ENCODE data around the gene PRICKLE1.

The PRICKLE1 gene

DNA sequence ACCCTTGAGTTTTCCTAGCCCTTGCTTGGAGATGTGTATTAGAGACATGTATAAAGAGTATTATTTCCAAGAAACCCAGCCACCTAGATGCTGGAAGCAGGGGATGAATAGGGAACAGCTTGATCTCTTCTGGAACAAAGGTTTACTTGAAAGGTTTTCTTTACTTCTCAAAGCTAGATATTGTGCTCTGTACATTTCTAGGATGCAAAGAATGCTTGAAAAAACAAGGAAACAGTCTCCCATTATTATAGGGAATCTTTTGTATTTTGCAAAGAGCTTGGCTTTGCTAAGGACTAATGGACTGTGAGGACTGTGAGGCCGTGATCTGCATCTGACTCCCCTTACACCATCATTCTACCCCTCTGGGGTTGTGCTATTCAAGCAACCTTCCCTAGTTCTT is 77.9 kb downstream of the PRICKLE1 start:
- no peak overlapping the region for H3K4me3 ChIP-seq (ENCODE audit: low read depth, low read length)
- TF ChIP-seq CTCF (IDR thresholded peaks at IDR 0.05; ENCODE audit: low read depth, low read length) = no peak

DNA sequence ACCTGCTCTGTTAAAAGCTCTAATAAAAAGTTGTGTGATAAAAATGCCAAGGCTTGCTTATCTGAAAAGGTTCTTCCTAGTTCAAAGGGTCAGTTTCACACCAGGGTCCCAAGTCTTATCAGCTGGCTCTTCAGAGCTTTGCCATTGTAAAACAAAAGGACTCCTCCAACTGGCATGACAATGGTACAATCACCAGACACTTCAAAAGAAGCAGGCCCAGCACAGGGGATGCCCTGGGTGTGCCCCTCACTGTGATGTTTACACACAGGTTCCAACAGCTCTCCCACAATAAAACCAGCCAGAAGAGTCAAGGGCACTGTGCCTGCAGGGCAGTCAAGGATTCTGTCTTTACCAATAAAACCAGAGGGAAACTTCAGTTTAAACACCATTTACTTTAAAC is 78.7 kb downstream of the PRICKLE1 start:
- in situ Hi-C loops (cut with HindIII; ENCODE audit: low sequenced_read_pairs) = no loop called here
- TF ChIP-seq CTCF (IDR thresholded peaks at IDR 0.05; ENCODE audit: low read depth, low read length) = no peak
- DNase-seq (ENCODE audit: low read depth, low spot score) = no peak
- H3K4me3 ChIP-seq (ENCODE audit: low read depth, low read length) = no peak overlapping the region

More for the DNA sequence above, 77.9 kb downstream of the PRICKLE1 start:
- no peak for DNase-seq (ENCODE audit: low read depth, low spot score)
- in situ Hi-C loops (cut with HindIII; ENCODE audit: low sequenced_read_pairs) = no loop called here

- TF ChIP-seq CTCF (IDR thresholded peaks at IDR 0.05; ENCODE audit: low read depth, low read length) = no peak
- in situ Hi-C loops (cut with HindIII; ENCODE audit: low sequenced_read_pairs) = no loop called here
- DNase-seq (ENCODE audit: low read depth, low spot score) = no peak
- no peak overlapping the region for H3K4me3 ChIP-seq (ENCODE audit: low read depth, low read length)
These were observed 80.6 kb downstream of the PRICKLE1 start for GRCh38 chr12:42508913-42509460.

DNA sequence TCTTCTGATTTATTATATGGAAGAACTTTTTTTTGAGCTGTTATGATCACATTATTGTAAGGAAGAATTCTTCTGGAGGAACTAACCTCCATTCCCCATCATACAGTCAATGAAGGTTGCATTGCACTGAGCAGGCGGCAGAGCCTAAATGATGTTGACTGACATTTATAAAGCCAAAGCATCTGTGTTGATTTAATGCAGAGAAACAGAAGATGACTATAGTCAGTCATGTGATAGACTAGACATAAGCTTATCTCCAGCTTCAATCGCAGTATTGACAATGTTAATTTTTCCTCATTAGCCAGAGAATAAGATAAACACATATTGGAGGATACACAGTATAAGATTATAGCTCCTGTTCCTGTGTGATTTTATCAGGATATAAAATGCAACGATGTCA is 82.0 kb downstream of the PRICKLE1 start:
- H3K4me3 ChIP-seq (ENCODE audit: low read depth, low read length) = no peak overlapping the region
- no peak for DNase-seq (ENCODE audit: low read depth, low spot score)
- TF ChIP-seq CTCF (IDR thresholded peaks at IDR 0.05; ENCODE audit: low read depth, low read length) = no peak
- in situ Hi-C loops (cut with HindIII; ENCODE audit: low sequenced_read_pairs) = no loop called here

DNA sequence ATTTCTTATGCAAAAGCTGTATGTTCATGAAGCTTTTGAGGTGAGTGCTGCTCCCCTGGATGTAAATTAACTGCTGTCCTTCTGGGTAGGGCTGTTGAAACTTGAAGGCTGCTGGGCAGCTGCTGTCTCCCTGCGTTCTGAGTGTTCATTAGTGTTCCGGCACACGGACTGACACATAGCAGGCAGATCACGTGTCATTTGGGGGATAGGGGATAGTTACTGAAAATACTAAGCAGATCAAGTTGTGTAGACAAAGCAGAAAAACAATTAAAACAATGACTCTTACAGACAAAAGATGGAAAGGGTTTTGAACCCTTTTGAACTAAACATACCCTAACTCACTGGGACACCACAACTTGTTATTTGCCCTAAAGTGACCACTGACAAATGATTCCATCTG is 82.5 kb downstream of the PRICKLE1 start:
- TF ChIP-seq CTCF (IDR thresholded peaks at IDR 0.05; ENCODE audit: low read depth, low read length) = no peak
- in situ Hi-C loops (cut with HindIII; ENCODE audit: low sequenced_read_pairs) = no loop called here
- H3K4me3 ChIP-seq (ENCODE audit: low read depth, low read length) = no peak overlapping the region
- DNase-seq (ENCODE audit: low read depth, low spot score) = no peak

- H3K4me3 ChIP-seq (ENCODE audit: low read depth, low read length) = no peak overlapping the region
- in situ Hi-C loops (cut with HindIII; ENCODE audit: low sequenced_read_pairs) = no loop called here
- DNase-seq (ENCODE audit: low read depth, low spot score) = peak; percentile 32
- TF ChIP-seq CTCF (IDR thresholded peaks at IDR 0.05; ENCODE audit: low read depth, low read length) = no peak
These were observed 85.5 kb downstream of the PRICKLE1 start for GRCh38 chr12:42504049-42504448.

DNA sequence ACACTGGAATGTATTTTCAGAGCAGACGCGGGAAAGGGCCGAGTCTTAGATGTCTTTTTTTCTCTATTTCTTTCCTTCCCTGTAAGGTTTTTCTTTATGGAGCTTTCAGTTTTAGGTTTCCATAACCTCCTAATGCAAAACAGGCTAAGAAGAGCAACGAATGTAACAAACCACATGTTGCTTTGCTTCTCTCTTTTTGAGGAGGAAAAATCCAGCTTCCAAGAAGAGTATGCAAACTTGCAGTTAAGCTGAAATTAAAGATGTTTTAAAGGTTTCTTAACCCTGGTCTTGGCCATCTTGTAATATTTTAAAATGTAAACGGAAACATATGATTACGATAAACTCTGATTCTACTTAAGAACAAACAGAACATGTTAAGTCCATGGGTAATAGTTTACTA is 86.9 kb downstream of the PRICKLE1 start:
- in situ Hi-C loops (cut with HindIII; ENCODE audit: low sequenced_read_pairs) = no loop called here
- TF ChIP-seq CTCF (IDR thresholded peaks at IDR 0.05; ENCODE audit: low read depth, low read length) = no peak
- no peak for DNase-seq (ENCODE audit: low read depth, low spot score)
- no peak overlapping the region for H3K4me3 ChIP-seq (ENCODE audit: low read depth, low read length)
